CD4-positive, alpha-beta T cell (primary cell): ENCODE data around the gene KIF25. TPM values are rescaled to one million over a fixed set of nuclear protein-coding genes. Genes with fewer than 3 reads are reported as not detected.

Experiments used
- ATAC-seq: fragments of 200-7000 bp; cut with Tn5 transposase; one replicate; pipeline ENCODE4 v1.10.0; 2022; ENCODE audit warnings: mild to moderate bottlenecking; ENCODE audit not compliant: poor library complexity
- CTCF ChIA-PET: fragments of 350-600 bp; sonication (Branson Sonifier 250); formaldehyde crosslinking; loops from one replicate; lab custom pipeline; 2021; ENCODE audit warnings: antibody characterized with exemption, inconsistent platforms; lab: Charles Lee
- POLR2A ChIA-PET: fragments of 350-600 bp; sonication (Branson Sonifier 250); formaldehyde crosslinking; loops from one replicate; lab custom pipeline; 2021; ENCODE audit warnings: antibody characterized with exemption, inconsistent platforms; lab: Charles Lee
- DNase-seq, 14 experiments: peaks; one replicate each; pipeline ENCODE4 v3.0.0-alpha.2; 2013 to 2020; ENCODE audit warnings: mixed read lengths in 2 of 14
- H3K27ac ChIP-seq, 2 donors: one replicate each; pipeline versions ENCODE4 v1.5.1 to v1.7.0; 2013; ENCODE audit warnings: low read length in 2 of 2, low read depth in 1 of 2, mild to moderate bottlenecking in 1 of 2
- H3K27me3 ChIP-seq, 2 experiments: 1 replicate in 1 of 2; 2 replicates in 1 of 2; pipeline versions ENCODE4 v1.6.1 to v1.7.0; 2013; ENCODE audit warnings: low read length in 2 of 2, control low read depth in 1 of 2, mild to moderate bottlenecking in 1 of 2, moderate library complexity in 1 of 2; ENCODE audit not compliant: insufficient read depth in 2 of 2, control insufficient read depth in 1 of 2
- H3K36me3 ChIP-seq: one replicate; pipeline ENCODE4 v1.6.1; 2013; ENCODE audit warnings: low read length, control low read depth; ENCODE audit not compliant: insufficient read depth
- H3K4me1 ChIP-seq: one replicate; pipeline ENCODE4 v1.6.1; 2013; ENCODE audit warnings: low read length, control low read depth; ENCODE audit not compliant: insufficient read depth
- H3K4me3 ChIP-seq: one replicate; pipeline ENCODE4 v1.5.1; 2013; ENCODE audit warnings: mild to moderate bottlenecking, low read length, moderate library complexity
- H3K9me3 ChIP-seq, 2 experiments: 1 replicate in 1 of 2; 2 replicates in 1 of 2; pipeline versions ENCODE4 v1.6.1 to v1.7.0; 2013; ENCODE audit warnings: low read length in 2 of 2, mild to moderate bottlenecking in 2 of 2, control low read depth in 1 of 2, moderate library complexity in 1 of 2; ENCODE audit not compliant: control insufficient read depth in 1 of 2, insufficient read depth in 1 of 2
- H3K27ac Mint-ChIP-seq: one replicate; pipeline ENCODE4 v1.8.0; 2020; ENCODE audit warnings: mixed read lengths
- H3K27me3 Mint-ChIP-seq: one replicate; pipeline ENCODE4 v1.8.0; 2021; ENCODE audit warnings: mixed read lengths
- H3K36me3 Mint-ChIP-seq: one replicate; pipeline ENCODE4 v1.8.0; 2021; ENCODE audit warnings: low read depth, mixed read lengths
- H3K4me1 Mint-ChIP-seq: one replicate; pipeline ENCODE4 v1.8.0; 2021; ENCODE audit warnings: low read depth, mixed read lengths
- H3K4me3 Mint-ChIP-seq: one replicate; pipeline ENCODE4 v1.8.0; 2020; ENCODE audit warnings: mild to moderate bottlenecking, mixed read lengths
- H3K9me3 Mint-ChIP-seq: one replicate; pipeline ENCODE4 v1.8.0; 2020; ENCODE audit warnings: mixed read lengths
- CTCF ChIP-seq: fragments of 200-600 bp; IDR thresholded peaks from one replicate; pipeline ENCODE4 v1.8.0; 2022; ENCODE audit warnings: antibody characterized with exemption, mild to moderate bottlenecking
- intact Hi-C, 2 experiments: fragments of 100-400 bp; cut with DNase I in 1 of 2; cut with micrococcal nuclease in 1 of 2; formaldehyde crosslinking; loops; one replicate each; pipeline versions ENCODE4 v1.15.1 to v1.9.0; 2023 to 2025; cut with DNase I, micrococcal nuclease
- total RNA-seq, 174 experiments: library from RNA in 2 of 174; stranded (reverse) in 2 of 174; gene quantifications; one replicate each; pipeline ENCODE4 v1.2.3 and lab custom pipeline; 2021 to 2026

KIF25 gene
- total RNA-seq, 2 experiments from 2014 or later, result not detected

- POLR2A ChIA-PET, result no interaction called here
- CTCF ChIA-PET, result no interaction called here
- Histone ChIP-seq H3K4me1 (no peaks in the 10 kb centered on the region), H3K4me3 (no peak overlapping the region), H3K9me3 (peaks cover 0 to 14% of the 10 kb centered on the region in 2 experiments), H3K27ac (no peak overlapping the region), H3K27me3 (no peaks in the 10 kb centered on the region), H3K36me3 (no peaks in the 10 kb centered on the region)
- H3K36me3 Mint-ChIP-seq, result no peaks in the 10 kb centered on the region
- TF ChIP-seq CTCF, result no peak
- H3K4me1 Mint-ChIP-seq, result no peaks in the 10 kb centered on the region
- H3K4me3 Mint-ChIP-seq, result no peak overlapping the region
- H3K27ac Mint-ChIP-seq, result no peak overlapping the region
- no peaks in the 10 kb centered on the region for H3K9me3 Mint-ChIP-seq
- intact Hi-C loops, result no loop called here
- H3K27me3 Mint-ChIP-seq, result peaks cover 7% of the 10 kb centered on the region
- ATAC-seq (no peak), DNase-seq (no peak)
Measured at GRCh38 chr6:168067081-168067759, 69.7 kb downstream of the KIF25 start.

- Mint-ChIP-seq H3K27me3 (peaks cover 7% of the 10 kb centered on the region), H3K4me3 (no peak overlapping the region)
Measured at GRCh38 chr6:168070804-168071203, 73.3 kb downstream of the KIF25 start.

GRCh38 chr6:168071620-168072019, 74.1 kb downstream of the KIF25 start:
- H3K27ac Mint-ChIP-seq, result no peak overlapping the region
- Histone ChIP-seq H3K27me3 (no peaks in the 10 kb centered on the region), H3K4me1 (no peaks in the 10 kb centered on the region), H3K36me3 (no peaks in the 10 kb centered on the region), H3K27ac (no peak overlapping the region), H3K4me3 (no peak overlapping the region), H3K9me3 (peaks cover 0 to 39% of the 10 kb centered on the region in 2 experiments)
- ChIA-PET POLR2A (no interaction called here), CTCF (no interaction called here)
- no peaks in the 10 kb centered on the region for H3K36me3 Mint-ChIP-seq
- no peak for TF ChIP-seq CTCF
- H3K4me3 Mint-ChIP-seq, result no peak overlapping the region
- no peak for ATAC-seq
- H3K27me3 Mint-ChIP-seq, result peaks cover 7% of the 10 kb centered on the region
- no peaks in the 10 kb centered on the region for H3K4me1 Mint-ChIP-seq
- DNase-seq, result no peak
- intact Hi-C loops, result no loop called here
- no peaks in the 10 kb centered on the region for H3K9me3 Mint-ChIP-seq

More at GRCh38 chr6:168070804-168071203, 73.3 kb downstream of the KIF25 start:
- CTCF ChIA-PET, result no interaction called here
- no peaks in the 10 kb centered on the region for H3K36me3 Mint-ChIP-seq
- intact Hi-C loops, result no loop called here
- TF ChIP-seq CTCF, result no peak
- H3K4me1 ChIP-seq, result no peaks in the 10 kb centered on the region
- H3K4me1 Mint-ChIP-seq, result no peaks in the 10 kb centered on the region
- H3K9me3 ChIP-seq, result peaks cover 0 to 35% of the 10 kb centered on the region in 2 experiments
- H3K4me3 ChIP-seq, result no peak overlapping the region
- H3K27ac ChIP-seq, result no peak overlapping the region
- DNase-seq (no peak), ATAC-seq (no peak)
- POLR2A ChIA-PET, result no interaction called here
- H3K27me3 ChIP-seq, result no peaks in the 10 kb centered on the region
- H3K27ac Mint-ChIP-seq, result no peak overlapping the region
- H3K9me3 Mint-ChIP-seq, result no peaks in the 10 kb centered on the region
- H3K36me3 ChIP-seq, result no peaks in the 10 kb centered on the region
